ENCODE results near the gene P2RY14.
A peak's percentile ranks its signal among the peaks of the same experiment; 100 is the strongest.
"Not testable (repeated sequence)": the region's sequence is repeated elsewhere in the genome, so short reads cannot be mapped to it uniquely, and the experiment has no call there.

P2RY14 gene

DNA sequence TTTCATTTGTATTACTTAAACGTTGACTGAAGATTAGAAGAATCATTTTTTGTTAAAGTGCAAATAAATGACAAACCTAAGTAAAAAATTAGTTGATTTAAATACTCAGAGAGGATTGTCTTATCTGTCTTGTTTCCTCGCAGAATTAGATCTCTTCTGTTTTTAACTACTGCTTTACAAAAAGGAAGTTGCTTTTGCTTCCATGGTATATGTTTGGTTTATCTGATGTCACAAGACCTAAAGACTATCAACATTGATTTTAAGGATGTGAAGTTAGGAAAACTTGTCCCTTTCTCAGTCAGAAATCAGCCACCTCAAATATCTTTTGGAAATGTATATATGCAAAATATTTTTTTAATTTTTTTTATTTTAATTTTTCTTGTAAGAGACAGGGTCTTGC, 104.0 kb downstream of the P2RY14 start:
- no peak for DNase-seq

DNA sequence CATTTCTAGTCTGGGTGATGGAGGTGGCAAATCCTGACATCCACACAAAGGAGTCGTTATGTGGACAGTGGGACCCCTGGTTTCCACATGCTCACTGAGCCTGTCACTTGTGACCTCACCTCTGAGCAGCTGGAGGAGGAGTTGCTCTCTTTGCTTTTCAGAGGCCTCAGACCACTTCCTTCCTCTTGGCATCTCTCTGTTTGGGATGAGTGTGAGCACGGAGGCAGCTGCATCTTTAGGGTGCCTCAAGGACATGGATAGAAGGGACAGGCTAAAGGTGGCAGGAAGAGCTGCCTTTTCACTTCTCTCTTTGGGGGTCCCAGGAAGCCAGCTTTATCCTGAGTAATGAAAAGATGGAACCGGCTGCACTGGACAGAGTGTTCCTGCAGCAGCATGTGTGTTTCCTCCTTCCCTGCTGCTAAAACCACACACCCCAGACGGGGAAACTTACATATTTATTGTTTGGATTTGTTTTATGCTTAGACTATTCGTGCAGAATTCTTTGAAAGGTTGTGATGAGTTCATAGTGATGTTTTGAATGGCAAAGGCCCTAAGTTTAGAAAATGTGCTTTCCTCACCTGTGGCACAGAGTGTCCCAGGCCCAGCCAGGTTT, 107.1 kb downstream of the P2RY14 start:
- peak; percentile 63 for DNase-seq

- DNase-seq = not testable (repeated sequence)
Observed at GRCh38 chr3:151169948-151170679, 108.2 kb downstream of the P2RY14 start.

DNA sequence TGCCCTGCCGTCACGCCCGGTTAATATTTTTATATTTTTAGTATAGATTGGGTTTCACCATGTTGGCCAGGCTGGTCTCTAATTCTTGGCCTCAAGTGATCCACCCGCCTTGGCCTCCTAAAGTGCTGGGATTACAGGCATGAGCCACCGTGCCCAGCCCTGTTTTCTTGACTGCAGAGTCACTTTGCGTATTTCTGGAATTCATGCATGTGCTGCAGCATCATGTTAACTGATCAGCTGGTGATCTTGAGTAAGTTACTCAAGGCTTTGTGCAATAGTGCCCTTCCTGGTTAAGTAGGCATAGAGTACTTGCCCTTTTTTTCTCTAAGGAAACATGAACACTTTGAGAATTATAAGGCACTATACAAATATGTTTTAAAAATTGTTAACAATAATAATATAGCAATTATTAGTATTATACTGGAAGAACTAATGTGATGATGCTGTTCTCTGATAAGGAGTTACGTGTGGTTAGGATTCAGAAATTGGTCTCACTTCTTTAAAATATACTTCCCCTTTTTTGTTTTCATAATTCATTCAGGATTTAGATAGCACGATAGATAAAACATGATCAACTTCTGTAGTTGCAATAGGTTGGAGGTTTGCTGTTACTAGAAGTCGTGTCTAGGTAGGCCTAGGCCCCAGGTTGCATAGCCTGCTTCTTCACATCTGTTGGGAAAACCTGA, 108.9 kb downstream of the P2RY14 start:
- peak; percentile 67 for DNase-seq

GRCh38 chr3:151168269-151169094, 109.9 kb downstream of the P2RY14 start:
- DNase-seq = peak; percentile 51

- no peak for DNase-seq
Observed at GRCh38 chr3:151166161-151166560, 112.2 kb downstream of the P2RY14 start.

- no peak for DNase-seq
Observed at GRCh38 chr3:151165226-151165625, 113.1 kb downstream of the P2RY14 start.
